ENCODE results near the gene MORC4. TPM values are rescaled to one million over a fixed set of nuclear protein-coding genes. Genes with fewer than 3 reads are reported as not detected.

MORC4 gene
- total RNA-seq, 1 donor = 38.4 TPM

DNA sequence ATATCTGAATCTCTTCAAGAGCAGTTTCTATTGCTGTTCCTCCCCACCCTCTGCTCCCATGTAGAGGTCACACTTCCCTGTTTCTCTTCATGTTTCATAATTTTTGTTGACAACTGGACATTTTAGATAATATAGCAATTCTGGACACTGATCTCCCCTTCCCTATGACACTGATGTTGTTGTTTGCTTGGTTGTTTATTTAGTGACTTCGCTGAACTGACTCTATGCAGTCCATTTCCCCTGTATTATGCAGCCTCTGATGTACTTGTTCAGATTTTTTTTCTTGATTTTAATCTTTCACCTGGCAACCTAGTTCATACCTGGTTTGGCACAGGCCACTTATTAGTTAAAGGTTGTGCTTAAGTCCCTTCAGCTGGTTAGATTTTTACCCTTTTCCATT lies 50.6 kb downstream of the MORC4 start:
- no peak for DNase-seq (ENCODE audit: low read depth)
- TF ChIP-seq, protein P1, sequence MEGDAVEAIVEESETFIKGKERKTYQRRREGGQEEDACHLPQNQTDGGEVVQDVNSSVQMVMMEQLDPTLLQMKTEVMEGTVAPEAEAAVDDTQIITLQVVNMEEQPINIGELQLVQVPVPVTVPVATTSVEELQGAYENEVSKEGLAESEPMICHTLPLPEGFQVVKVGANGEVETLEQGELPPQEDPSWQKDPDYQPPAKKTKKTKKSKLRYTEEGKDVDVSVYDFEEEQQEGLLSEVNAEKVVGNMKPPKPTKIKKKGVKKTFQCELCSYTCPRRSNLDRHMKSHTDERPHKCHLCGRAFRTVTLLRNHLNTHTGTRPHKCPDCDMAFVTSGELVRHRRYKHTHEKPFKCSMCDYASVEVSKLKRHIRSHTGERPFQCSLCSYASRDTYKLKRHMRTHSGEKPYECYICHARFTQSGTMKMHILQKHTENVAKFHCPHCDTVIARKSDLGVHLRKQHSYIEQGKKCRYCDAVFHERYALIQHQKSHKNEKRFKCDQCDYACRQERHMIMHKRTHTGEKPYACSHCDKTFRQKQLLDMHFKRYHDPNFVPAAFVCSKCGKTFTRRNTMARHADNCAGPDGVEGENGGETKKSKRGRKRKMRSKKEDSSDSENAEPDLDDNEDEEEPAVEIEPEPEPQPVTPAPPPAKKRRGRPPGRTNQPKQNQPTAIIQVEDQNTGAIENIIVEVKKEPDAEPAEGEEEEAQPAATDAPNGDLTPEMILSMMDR (IDR thresholded peaks at IDR 0.05; ENCODE audit: insufficient read depth, low read length) = no peak
- H3K4me3 ChIP-seq (ENCODE audit: low read depth, low read length) = no peak overlapping the region

DNA sequence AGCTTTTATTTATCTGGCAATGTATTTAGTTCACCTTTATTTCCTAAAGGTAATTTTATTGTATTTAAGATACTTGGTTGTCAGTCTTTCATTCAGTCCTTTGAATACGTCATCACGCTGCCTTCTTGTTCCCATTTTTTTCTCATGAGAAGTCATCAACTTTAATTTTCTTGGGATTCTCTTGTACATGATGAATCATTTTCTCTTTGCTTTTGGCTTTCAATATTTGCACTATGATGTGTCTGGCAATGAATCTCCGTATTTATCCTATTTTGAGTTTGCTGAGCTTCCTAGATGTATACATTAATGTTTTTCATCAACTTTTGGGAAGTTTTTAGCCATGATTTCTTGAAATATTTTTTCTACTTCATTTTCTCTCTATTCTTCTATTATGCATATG lies 51.4 kb downstream of the MORC4 start:
- DNase-seq (ENCODE audit: low read depth) = no peak
- TF ChIP-seq, protein P1 (IDR thresholded peaks at IDR 0.05; ENCODE audit: insufficient read depth, low read length) = no peak
- no peak overlapping the region for H3K4me3 ChIP-seq (ENCODE audit: low read depth, low read length)

DNA sequence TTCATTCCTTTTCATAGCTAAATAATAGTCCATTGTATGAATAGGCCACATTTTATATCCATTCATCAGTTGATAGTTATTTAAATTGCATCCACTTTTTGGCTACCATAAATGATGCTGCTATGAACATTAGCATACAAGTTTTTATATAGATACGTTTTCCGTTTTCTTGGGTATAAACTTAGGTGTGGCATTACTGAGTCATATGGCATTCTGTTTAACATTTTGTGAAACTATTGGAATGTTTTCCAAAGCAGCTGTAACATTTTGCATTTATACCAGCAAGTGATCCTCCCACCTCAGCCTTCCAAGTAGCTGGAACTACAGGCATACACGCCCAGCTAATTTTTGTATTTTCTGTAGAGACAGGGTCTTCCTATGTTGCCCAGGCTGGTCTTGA lies 53.5 kb downstream of the MORC4 start:
- DNase-seq (ENCODE audit: low read depth) = no peak
- TF ChIP-seq, protein P1 (IDR thresholded peaks at IDR 0.05; ENCODE audit: insufficient read depth, low read length) = no peak
- no peak overlapping the region for H3K4me3 ChIP-seq (ENCODE audit: low read depth, low read length)

DNA sequence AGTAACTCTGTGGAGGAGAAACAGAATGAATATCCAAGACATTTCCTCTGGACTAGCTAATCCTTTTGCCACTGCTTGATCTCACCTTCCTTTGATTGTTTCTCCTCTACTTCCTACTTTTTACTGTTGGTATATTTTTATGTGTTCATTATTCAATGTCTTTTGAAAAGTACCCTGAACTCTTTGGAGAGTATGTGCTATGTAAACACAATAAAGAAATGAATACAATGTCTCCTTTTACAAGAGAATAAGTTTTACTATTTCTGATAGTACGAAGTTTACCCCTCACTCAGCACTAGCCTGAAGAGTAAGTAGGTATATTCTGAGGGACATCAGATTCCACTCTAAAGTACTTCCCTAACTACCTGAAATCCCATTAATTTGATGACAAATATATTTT lies 59.9 kb downstream of the MORC4 start:
- no peak overlapping the region for H3K4me3 ChIP-seq (ENCODE audit: low read depth, low read length)
- TF ChIP-seq, protein P1 (IDR thresholded peaks at IDR 0.05; ENCODE audit: insufficient read depth, low read length) = no peak
- no peak for DNase-seq (ENCODE audit: low read depth)

DNA sequence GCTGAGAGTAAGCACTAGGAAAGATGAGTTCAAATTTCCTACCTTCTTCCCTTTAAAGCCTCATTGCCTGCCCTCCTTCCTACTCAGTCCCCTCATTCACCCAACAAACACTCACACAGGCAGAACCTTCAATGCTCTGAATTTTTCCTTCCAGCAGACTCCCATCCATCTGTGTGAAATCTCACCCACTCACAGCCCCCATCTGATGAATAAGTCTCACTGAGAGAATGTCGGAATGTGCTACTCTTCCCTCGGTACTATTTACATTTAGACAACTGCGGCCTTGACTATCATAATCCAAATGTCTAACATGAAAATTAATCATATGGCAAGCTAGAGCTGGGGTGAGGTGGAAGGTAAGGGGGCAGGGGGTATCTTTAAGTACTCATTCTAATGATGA lies 60.4 kb downstream of the MORC4 start:
- TF ChIP-seq, protein P1 (IDR thresholded peaks at IDR 0.05; ENCODE audit: insufficient read depth, low read length) = no peak
- no peak for DNase-seq (ENCODE audit: low read depth)
- no peak overlapping the region for H3K4me3 ChIP-seq (ENCODE audit: low read depth, low read length)

DNA sequence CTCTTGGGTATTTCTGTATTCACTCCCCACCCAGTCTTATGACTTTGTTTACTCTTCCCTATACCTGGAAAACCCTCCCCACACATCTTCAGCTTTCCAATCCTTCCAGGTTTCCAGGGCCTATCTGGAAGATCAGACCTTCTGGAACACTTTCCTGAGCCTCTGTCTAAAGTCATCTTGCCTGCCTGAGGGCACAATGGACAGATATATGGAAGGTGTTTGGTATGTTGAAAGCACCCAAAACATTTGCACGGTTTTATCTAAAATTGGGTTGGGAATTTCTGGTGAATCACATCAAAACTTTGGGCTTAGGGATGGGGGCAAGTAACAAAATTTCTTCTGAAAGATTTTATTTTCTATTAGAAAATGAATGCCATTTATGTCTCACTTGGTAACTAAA lies 63.8 kb downstream of the MORC4 start:
- H3K4me3 ChIP-seq (ENCODE audit: low read depth, low read length) = no peak overlapping the region
- TF ChIP-seq, protein P1 (IDR thresholded peaks at IDR 0.05; ENCODE audit: insufficient read depth, low read length) = no peak

DNA sequence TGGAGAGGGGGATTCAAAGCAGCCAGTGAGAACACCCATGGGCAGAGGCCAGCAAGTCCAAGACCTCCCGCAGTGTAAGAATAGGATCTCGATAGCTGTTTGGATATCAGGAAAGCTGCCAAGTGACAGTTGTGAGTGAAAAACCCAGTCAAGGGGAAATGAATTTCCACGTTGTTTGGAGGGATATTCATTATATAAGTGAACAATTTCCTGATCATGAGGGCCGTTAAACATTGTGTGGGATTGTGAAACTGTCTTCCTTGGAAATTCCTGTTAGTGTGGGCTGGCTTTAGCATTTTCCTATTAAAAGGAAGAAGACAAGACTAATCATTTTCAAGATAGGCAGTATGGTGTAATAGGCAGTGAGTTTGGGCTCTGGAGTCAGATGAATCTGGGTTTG lies 64.8 kb downstream of the MORC4 start:
- DNase-seq (ENCODE audit: low read depth) = peak; percentile 39
- TF ChIP-seq, protein P1 (IDR thresholded peaks at IDR 0.05; ENCODE audit: insufficient read depth, low read length) = no peak
- H3K4me3 ChIP-seq (ENCODE audit: low read depth, low read length) = no peak overlapping the region

More for the DNA sequence above, 63.8 kb downstream of the MORC4 start:
- no peak for DNase-seq (ENCODE audit: low read depth)
